GM19455 (cell line): ENCODE data around the gene TAS2R4.
A peak's percentile ranks its signal among the peaks of the same experiment; 100 is the strongest.
"Not testable (repeated sequence)": the region's sequence is repeated elsewhere in the genome, so short reads cannot be mapped to it uniquely, and the experiment has no call there.

ENCODE experiments used
- ATAC-seq: cut with Tn5 transposase; IDR thresholded peaks from one replicate; pipeline ENCODE4 v1.9.1; 2021; ENCODE audit not compliant: unreplicated experiment

Gene TAS2R4, protein sequence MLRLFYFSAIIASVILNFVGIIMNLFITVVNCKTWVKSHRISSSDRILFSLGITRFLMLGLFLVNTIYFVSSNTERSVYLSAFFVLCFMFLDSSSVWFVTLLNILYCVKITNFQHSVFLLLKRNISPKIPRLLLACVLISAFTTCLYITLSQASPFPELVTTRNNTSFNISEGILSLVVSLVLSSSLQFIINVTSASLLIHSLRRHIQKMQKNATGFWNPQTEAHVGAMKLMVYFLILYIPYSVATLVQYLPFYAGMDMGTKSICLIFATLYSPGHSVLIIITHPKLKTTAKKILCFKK

GRCh38 chr7:141776374-141776773 lies at the start of gene TAS2R4:
TAS2R4 (plus strand) TSS chr7:141776674; CDS start chr7:141778489, 1,815 bp downstream.
- ATAC-seq: no peak

- no peak for ATAC-seq
These were observed 47.5 kb upstream of the TAS2R4 start for GRCh38 chr7:141729020-141729419.

- ATAC-seq: no peak
These were observed 44.9 kb upstream of the TAS2R4 start for GRCh38 chr7:141731476-141732149.

DNA sequence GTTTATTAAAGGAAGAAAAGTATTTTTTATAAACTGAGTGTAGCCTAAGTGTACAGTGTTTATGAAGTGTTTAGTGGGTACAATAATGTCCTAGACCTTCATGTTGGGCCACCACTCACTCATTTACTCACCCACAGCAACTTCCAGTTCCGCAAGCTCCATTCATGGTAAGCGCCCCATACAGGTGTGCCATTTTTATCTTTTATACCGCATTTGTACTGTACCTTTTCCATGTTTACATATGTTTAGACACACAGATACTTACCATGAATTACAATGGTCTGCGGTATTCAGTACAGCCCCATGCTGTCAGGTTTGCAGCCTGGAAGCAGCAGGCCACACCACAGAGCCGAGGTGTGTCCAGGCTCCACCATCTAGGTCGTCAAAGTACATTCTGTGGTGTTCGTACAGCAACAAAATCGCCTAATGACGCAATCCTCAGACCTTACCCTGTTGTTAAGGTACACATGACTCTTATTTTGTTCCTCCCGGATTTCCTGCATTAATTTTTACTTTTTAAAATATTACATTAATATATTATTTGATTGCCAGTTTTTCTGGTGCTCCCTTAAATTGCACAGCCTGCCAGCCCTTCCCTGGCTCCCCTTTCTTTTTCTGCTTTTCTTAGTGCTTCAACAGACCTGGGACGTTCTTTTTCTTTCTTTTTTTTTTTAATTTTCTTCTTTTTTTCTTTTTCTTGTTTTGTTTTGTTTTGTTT lies 39.2 kb upstream of the TAS2R4 start:
- no peak for ATAC-seq

DNA sequence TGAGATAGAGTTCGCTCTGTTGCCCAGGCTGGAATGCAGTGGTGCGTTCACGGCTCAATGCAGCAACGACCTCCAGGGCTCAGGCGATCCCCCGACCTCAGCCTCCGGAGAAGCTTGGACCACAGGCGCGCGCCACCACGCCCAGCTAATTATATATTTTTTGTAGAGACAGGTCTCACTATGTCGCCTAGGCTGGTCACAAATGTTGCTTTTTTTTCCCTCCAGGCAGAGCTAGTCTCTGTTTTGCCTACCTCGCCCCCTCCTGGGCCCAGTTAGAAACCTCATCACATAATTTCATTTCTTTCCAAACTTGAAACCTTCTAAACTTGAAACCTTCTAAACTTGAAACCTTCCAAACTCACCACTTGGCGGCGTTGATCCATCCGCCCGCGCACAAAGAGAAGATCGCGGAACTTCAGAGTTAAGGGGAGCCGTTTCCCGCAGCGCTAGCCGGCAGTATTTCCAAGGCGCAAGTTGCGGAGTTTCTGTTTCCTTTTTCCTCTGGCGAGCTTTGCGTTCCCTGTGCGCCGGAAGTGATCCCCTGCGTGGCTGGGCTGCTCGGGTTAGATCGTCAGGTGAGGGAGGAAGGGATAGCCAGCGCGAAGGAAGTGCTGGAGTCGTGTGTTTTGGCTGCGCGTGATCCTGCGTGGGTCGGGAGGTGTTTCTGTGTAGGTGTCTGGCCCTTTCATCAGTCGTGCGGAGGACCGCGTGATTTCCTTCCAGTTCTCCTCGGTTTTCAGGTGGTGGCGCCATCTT lies 38.5 kb upstream of the TAS2R4 start, which contains the start of gene SSBP1:
Gene SSBP1 (plus strand): TSS at position 523 of the 756 bp plus-strand sequence. CDS start 809 bp downstream, outside the sequence.
- peak; percentile 90 for ATAC-seq

DNA sequence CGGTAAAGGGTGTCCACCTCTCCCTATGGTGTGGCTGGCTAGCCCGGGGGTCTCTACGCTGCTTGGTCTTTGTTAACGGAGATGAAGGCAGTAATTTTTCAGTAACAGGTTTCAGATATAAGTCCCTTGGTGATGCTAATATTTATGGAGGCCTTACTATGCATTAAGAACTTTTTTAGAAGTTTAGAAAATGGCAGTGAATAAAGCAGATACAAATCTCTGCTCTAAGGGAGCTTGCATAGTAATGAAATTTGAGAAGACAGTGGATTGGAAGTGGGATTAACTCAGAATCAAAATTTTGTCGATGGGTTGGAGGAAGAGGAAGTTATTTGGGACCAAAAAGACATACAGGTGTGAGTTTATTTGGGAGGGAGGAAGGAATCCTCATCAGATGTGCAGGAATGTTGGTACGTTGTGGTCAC lies 37.9 kb upstream of the TAS2R4 start:
- no peak for ATAC-seq

- no peak for ATAC-seq
These were observed 37.2 kb upstream of the TAS2R4 start for GRCh38 chr7:141739250-141739649.

- no peak for ATAC-seq
These were observed 34.2 kb upstream of the TAS2R4 start for GRCh38 chr7:141742229-141742628.

DNA sequence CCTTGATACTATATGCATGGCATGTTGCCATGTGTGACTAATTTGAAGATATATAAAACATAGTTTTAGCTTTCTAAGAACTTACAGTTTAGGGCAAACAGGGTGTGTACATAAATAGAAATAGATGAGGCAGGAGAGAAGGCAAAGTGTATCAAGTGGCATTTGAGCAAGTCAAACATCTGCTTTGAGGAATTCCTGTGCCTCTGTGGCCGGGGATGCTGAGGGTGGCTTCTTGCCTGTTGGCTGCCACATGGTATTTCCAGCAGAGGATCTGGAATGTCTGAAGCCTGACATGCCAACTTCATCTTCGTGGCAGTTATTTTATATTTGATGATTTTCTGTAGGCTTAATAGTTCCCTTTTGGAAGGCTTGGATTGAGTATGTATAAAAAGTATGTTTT lies 32.3 kb upstream of the TAS2R4 start:
- ATAC-seq: no peak

- ATAC-seq: no peak
These were observed 28.1 kb upstream of the TAS2R4 start for GRCh38 chr7:141748396-141748795.

- not testable (repeated sequence) for ATAC-seq
These were observed 24.6 kb upstream of the TAS2R4 start for GRCh38 chr7:141751904-141752303.

DNA sequence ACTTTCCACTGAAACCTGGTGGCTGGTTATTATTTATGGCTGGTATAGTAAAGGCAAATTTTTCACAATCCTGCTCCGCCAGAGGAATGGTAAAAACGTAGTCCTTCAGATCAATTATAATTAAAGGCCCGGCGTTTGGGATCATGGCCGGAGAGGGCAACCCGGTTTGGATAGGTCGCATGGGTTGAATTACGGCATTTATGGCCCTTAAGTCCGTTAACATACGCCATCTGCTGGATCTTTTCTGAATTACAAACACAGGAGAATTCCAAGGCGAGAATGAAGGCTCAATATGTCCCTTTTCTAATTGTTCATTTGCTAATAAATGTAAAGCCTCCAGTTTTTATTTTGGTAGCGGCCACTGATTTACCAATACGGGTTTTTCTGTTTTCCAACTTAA lies 23.8 kb upstream of the TAS2R4 start:
- ATAC-seq: no peak

- ATAC-seq: no peak
These were observed 21.5 kb upstream of the TAS2R4 start for GRCh38 chr7:141754939-141755338.

DNA sequence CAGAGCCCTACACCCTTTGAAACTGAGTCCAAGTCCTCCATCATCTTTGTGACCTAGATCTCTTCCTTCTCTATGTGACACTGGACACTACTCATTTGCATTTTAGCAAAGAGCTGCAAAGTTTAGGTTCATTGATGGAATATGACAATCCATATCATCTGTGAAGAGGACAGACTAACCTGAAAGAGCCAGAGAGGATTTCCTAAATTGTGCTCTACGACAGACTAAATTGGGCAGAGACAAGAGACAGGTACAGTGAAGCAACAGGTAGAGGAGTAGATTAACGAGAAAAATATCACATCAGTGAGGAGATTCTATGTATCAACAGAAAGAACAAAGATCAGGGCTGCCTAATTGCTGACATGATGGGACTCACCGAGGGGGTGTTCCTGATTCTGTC lies 12.7 kb upstream of the TAS2R4 start, which contains the start of gene TAS2R3:
Gene TAS2R3 (plus strand): TSS at position 301 of the 400 bp plus-strand sequence. CDS start 62 bp downstream, at position 363.
- ATAC-seq: no peak

- not testable (repeated sequence) for ATAC-seq
These were observed 6.3 kb upstream of the TAS2R4 start for GRCh38 chr7:141770083-141770583.

DNA sequence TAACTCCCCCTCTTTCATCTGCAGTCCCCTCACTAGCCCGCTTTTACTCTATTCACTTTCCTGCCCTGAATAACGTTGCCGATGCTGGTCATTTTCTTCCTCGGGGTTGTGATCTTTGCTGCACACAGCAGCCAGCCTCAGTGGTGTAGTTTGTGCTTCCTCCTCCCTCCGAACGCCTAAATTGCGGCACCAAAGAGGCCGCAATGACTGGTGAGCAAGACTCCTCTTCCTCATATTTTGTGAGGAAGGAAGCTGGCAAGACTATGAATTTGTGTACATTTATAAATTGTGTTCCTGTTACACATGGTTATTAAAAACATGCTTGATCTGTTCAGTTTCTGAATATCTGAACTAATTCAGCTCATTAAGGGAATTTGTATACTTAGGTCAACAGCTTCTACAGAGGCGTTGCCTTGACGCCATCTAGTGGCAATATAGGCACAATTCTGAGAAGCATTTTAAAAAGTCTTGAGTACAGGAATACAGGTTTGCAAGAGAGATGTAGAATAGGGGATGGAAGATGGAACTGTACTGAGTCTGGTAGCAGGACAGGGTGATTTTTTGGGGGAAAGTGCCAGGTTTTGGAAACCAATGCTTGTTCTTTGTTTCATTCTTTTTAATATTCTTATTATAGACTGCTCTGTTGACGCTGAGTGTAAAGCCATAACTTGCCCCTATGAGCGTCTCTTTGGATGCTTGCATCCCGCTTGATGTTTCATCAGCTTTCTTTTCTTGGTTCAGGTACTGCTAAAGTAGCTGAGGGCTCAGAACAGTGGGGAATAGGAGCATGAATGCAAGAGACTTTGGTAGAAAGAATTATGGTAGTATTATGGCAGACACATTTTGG lies 9.5 kb downstream of the TAS2R4 start:
- ATAC-seq: peak; percentile 84

DNA sequence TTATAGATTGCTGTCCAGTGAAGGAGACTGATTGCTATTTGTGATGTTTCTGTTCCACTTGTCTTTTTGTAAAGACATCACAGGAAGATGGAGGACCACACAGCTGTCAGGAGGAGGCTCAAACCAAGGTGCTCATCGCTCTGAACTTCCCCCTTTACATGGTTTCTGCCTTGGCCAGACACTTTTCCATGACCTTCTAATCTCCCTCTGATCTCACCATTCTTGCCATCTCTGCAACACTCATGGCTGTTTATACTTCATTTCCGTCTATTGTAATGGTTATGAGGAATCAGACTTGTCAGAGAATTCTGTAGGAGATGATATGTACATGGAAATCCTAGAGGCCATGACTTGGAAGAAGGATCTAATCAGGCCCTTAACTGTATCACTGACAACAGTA lies 11.8 kb downstream of the TAS2R4 start:
- no peak for ATAC-seq

DNA sequence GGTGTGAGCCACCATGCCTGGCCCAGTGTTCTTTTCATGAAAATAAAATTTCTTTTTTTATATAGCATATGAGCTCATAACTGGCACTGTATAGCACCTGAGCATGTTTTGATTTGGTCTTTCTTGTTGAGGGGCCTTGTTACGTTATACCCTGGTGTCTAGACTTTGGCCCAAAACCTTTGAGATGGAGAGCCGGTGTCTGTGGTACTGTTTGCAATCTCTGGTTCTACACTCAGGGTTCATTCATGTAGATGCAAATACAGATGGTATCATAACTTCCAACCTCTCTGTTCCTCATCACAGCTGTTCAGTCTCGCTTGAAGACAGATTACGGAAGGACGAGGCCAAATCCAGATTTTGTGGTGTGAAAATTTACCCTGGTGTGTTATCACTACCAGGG lies 13.4 kb downstream of the TAS2R4 start, which contains the start of gene TAS2R5:
Gene TAS2R5 (plus strand): TSS at position 301 of the 400 bp plus-strand sequence. CDS start 145 bp downstream, outside the sequence.
- no peak for ATAC-seq

GRCh38 chr7:141792526-141792925 lies 16.1 kb downstream of the TAS2R4 start:
- ATAC-seq: no peak

GRCh38 chr7:141820067-141820466 lies 43.6 kb downstream of the TAS2R4 start:
- no peak for ATAC-seq
